ENCODE data around the gene SIRT7. TPM values are rescaled to one million over a fixed set of nuclear protein-coding genes. Genes with fewer than 3 reads are reported as not detected.
A peak's percentile ranks its signal among the peaks of the same experiment; 100 is the strongest.

The SIRT7 gene
- total RNA-seq, 6 experiments from 2014 or later, result 16.2 to 20.7 (median 18.5) TPM

GRCh38 chr17:81959362-81960129 lies 41.6 kb upstream of the SIRT7 start:
- Mint-ChIP-seq H3K27ac (no peak overlapping the region), H3K27me3 (ENCODE audit: insufficient read depth) (peaks cover 7% of the 10 kb centered on the region), H3K4me1 (ENCODE audit: low read depth) (peaks cover 4% of the 10 kb centered on the region; the same call in 1 of the 2 replicates), H3K4me3 (no peak overlapping the region), H3K36me3 (ENCODE audit: low read depth) (no peaks in the 10 kb centered on the region), H3K9me3 (no peaks in the 10 kb centered on the region)
- DNase-seq, result no peak
- TF ChIP-seq, protein P1, sequence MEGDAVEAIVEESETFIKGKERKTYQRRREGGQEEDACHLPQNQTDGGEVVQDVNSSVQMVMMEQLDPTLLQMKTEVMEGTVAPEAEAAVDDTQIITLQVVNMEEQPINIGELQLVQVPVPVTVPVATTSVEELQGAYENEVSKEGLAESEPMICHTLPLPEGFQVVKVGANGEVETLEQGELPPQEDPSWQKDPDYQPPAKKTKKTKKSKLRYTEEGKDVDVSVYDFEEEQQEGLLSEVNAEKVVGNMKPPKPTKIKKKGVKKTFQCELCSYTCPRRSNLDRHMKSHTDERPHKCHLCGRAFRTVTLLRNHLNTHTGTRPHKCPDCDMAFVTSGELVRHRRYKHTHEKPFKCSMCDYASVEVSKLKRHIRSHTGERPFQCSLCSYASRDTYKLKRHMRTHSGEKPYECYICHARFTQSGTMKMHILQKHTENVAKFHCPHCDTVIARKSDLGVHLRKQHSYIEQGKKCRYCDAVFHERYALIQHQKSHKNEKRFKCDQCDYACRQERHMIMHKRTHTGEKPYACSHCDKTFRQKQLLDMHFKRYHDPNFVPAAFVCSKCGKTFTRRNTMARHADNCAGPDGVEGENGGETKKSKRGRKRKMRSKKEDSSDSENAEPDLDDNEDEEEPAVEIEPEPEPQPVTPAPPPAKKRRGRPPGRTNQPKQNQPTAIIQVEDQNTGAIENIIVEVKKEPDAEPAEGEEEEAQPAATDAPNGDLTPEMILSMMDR (IDR thresholded peaks at IDR 0.05), result peak; percentile 82

- H3K9me3 Mint-ChIP-seq, result no peaks in the 10 kb centered on the region
- peaks cover 7% of the 10 kb centered on the region for H3K27me3 Mint-ChIP-seq (ENCODE audit: insufficient read depth)
- no peak overlapping the region for H3K4me3 Mint-ChIP-seq
- H3K27ac Mint-ChIP-seq, result no peak overlapping the region
- DNase-seq, result no peak
- TF ChIP-seq, protein P1 (IDR thresholded peaks at IDR 0.05), result no peak
- H3K4me1 Mint-ChIP-seq (ENCODE audit: low read depth), result no peaks in the 10 kb centered on the region
- H3K36me3 Mint-ChIP-seq (ENCODE audit: low read depth), result no peaks in the 10 kb centered on the region
Measured at GRCh38 chr17:81958633-81959342, 40.8 kb upstream of the SIRT7 start.

DNA sequence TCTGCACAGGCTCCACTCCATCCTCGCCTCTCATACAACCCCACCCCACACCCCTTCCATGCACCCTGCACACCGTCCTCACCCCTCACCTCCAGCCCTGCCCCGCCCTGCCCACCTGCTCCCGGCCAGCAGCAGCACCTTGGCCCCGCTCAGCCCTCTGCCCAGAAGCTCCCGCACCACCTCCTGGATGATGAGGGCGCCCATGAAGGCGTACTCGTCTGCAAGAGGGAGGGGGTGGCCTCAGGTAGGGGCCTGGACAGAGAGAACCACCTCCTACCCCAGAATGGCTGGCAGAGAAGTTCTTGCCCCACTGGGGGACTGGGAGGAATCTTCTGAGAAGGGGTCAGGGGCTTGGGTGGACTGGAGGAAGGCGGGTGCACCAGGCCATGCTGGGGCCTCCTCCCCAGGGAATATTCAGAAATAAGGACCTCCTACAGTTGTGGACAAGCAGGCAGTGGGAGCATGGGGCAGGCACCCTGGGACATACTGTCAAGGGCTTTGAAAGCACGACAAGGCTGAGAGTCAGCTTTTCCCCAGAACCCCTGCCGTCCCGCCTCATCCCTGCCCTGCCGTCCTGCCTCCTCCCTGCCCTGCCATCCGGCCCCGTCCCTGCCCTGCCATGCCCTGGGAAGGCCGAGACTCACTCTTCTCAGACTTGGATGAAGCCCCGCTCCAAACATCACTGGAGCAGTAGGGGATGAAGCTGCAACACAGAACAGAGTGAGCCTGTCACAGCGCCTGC lies 39.9 kb upstream of the SIRT7 start:
- TF ChIP-seq, protein P1 (IDR thresholded peaks at IDR 0.05), result no peak
- no peaks in the 10 kb centered on the region for H3K4me1 Mint-ChIP-seq (ENCODE audit: low read depth)
- no peaks in the 10 kb centered on the region for H3K9me3 Mint-ChIP-seq
- H3K36me3 Mint-ChIP-seq (ENCODE audit: low read depth), result no peaks in the 10 kb centered on the region
- no peak overlapping the region for H3K27ac Mint-ChIP-seq
- peaks cover 7% of the 10 kb centered on the region for H3K27me3 Mint-ChIP-seq (ENCODE audit: insufficient read depth)
- H3K4me3 Mint-ChIP-seq, result no peak overlapping the region
- DNase-seq, result no peak

DNA sequence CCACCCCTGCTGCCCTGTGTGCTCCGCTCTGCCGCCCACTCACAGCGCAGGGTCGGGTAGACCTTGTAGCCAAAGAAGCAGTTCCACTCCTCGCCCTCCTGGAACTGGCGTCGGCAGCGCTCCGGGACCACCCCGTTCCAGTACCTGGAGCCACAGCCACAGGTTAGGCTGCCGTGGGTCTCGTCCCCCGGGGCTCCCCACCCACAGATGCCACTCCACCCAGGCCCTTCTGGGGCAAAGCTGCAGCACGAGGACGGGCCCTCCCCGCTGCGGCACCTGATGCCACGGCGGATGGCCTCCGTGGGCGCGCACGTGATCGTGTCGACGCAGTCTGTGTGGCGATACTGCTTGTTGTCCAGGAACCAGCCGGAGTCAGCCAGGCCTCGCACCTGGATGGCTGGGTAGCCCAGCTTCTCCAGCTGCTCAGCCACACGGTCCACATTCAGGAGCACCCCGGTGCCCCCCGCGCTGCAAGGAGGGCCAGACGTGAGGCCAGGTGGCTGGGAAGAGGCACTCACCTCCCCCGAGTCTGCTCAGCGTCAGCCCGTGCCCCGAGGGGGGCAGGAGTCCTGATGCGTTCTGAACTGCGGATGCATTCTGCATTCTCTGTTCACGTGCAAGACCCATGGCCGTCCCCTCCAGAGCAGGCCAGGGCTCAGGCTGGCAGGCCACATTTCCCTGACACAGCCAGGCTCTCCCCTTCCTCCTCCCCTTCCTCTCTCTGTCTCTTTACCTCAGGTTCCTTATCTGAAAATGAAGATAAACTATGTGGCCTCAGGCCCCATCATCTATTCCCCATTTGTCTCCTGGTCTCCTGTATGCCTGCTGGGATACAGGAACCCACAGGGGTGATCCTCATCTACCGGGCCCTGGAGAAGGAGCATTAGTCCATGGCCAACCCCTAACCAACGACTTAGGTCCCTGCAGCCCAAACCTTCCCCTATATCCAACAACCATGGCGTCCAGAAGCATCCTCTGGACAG lies 38.9 kb upstream of the SIRT7 start:
- DNase-seq, result no peak
- peaks cover 4% of the 10 kb centered on the region for H3K27me3 Mint-ChIP-seq (ENCODE audit: insufficient read depth)
- H3K27ac Mint-ChIP-seq, result no peak overlapping the region
- H3K4me1 Mint-ChIP-seq (ENCODE audit: low read depth), result no peaks in the 10 kb centered on the region
- no peak overlapping the region for H3K4me3 Mint-ChIP-seq
- H3K9me3 Mint-ChIP-seq, result no peaks in the 10 kb centered on the region
- no peaks in the 10 kb centered on the region for H3K36me3 Mint-ChIP-seq (ENCODE audit: low read depth)
- TF ChIP-seq, protein P1 (IDR thresholded peaks at IDR 0.05), result no peak
